Karpas-422 (cell line): ENCODE results near the gene CIT. TPM values are rescaled to one million over a fixed set of nuclear protein-coding genes. Genes with fewer than 3 reads are reported as not detected.

Experiments
- DNase-seq: peaks from one replicate; pipeline ENCODE4 v3.0.0-alpha.2; 2015
- H2AFZ ChIP-seq: fragments of 200-600 bp; sonication (generic); 2 replicates; pipeline ENCODE4 v1.6.1; 2014; ENCODE audit warnings: antibody characterized with exemption, low read length, mixed read lengths
- H3K27ac ChIP-seq: fragments of 200-600 bp; sonication (generic); 2 replicates; pipeline ENCODE4 v1.5.1; 2014; ENCODE audit warnings: mild to moderate bottlenecking, low read length, moderate library complexity
- H3K27me3 ChIP-seq: fragments of 200-600 bp; sonication (generic); 2 replicates; pipeline ENCODE4 v1.6.1; 2014; ENCODE audit warnings: low read length, mixed read lengths
- H3K36me3 ChIP-seq: fragments of 200-600 bp; sonication (generic); 2 replicates; pipeline ENCODE4 v1.6.1; 2014; ENCODE audit warnings: low read length, mixed read lengths; ENCODE audit not compliant: insufficient read depth
- H3K4me1 ChIP-seq: fragments of 200-600 bp; sonication (generic); 2 replicates; pipeline ENCODE4 v1.6.1; 2014; ENCODE audit warnings: mild to moderate bottlenecking, low read length, mixed read lengths
- H3K4me2 ChIP-seq: fragments of 200-600 bp; sonication (generic); 2 replicates; pipeline ENCODE4 v1.6.1; 2014; ENCODE audit warnings: low read length, low read depth, mild to moderate bottlenecking; ENCODE audit not compliant: poor library complexity, severe bottlenecking
- H3K4me3 ChIP-seq: fragments of 200-600 bp; sonication (generic); 2 replicates; pipeline ENCODE4 v1.5.1; 2014; ENCODE audit warnings: mild to moderate bottlenecking, antibody characterized with exemption, low read length, mixed read lengths
- H3K79me2 ChIP-seq: fragments of 200-600 bp; sonication (generic); 2 replicates; pipeline ENCODE4 v1.6.1; 2014; ENCODE audit warnings: mild to moderate bottlenecking, low read length, mixed read lengths
- H3K9ac ChIP-seq: fragments of 200-600 bp; sonication (generic); 2 replicates; pipeline ENCODE4 v1.6.0; 2014; ENCODE audit warnings: low read length
- H3K9me2 ChIP-seq: fragments of 200-600 bp; sonication (generic), shearing (Covaris generic); replicated peaks from 2 replicates; pipeline ENCODE4 v1.6.0; 2014; ENCODE audit warnings: mild to moderate bottlenecking, low read length, moderate library complexity; ENCODE audit not compliant: insufficient read depth
- H3K9me3 ChIP-seq: fragments of 300-700, 200-600 bp; sonication (generic); 2 replicates; pipeline ENCODE4 v1.6.1; 2014; ENCODE audit warnings: low read length, mixed read lengths
- H4K20me1 ChIP-seq: fragments of 200-600 bp; sonication (generic); 2 replicates; pipeline ENCODE4 v1.6.1; 2014; ENCODE audit warnings: mild to moderate bottlenecking, antibody characterized with exemption, low read length, low read depth; ENCODE audit not compliant: insufficient read depth
- total RNA-seq: library from RNA; depleted of rRNA; stranded (reverse); fragments of >200 nt; shearing (Covaris generic); gene quantifications from 2 replicates; pipeline ENCODE4 v1.2.3, GENCODE V29; 2014; ENCODE audit warnings: low replicate concordance

Gene CIT
- total RNA-seq, 1 experiment from 2014 or later: 16.5 TPM

DNA sequence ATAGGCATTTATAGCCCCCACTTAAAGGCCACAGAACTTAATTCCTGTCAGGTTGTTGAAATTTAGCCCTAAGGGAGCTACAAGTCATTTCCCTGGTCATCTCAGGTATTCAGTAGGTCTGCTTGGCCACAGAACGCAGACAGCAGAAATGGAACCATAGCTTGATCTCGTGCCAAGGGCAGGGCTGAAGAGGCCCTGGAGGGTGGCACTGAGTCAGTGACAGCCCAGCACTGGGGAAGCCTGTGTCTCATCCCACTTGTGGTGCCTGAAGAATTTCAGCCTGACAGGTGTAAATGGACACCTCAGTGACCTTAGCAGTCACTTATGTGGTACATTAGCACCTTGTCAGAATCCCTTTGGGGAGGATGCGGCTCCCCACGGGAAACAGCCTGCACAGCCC is 202.6 kb downstream of the CIT start:
- Histone ChIP-seq H3K79me2 (peaks cover 35% of the 10 kb centered on the region), H2AFZ (no peak overlapping the region), H3K9me3 (no peaks in the 10 kb centered on the region), H3K4me1 (peaks cover 26% of the 10 kb centered on the region), H4K20me1 (peaks cover 16% of the 10 kb centered on the region), H3K4me2 (no peak overlapping the region), H3K36me3 (peaks cover 74% of the 10 kb centered on the region), H3K9ac (no peak overlapping the region), H3K4me3 (no peak overlapping the region), H3K27ac (no peak overlapping the region), H3K9me2 (no peaks in the 10 kb centered on the region), H3K27me3 (no peaks in the 10 kb centered on the region)
- no peak for DNase-seq

DNA sequence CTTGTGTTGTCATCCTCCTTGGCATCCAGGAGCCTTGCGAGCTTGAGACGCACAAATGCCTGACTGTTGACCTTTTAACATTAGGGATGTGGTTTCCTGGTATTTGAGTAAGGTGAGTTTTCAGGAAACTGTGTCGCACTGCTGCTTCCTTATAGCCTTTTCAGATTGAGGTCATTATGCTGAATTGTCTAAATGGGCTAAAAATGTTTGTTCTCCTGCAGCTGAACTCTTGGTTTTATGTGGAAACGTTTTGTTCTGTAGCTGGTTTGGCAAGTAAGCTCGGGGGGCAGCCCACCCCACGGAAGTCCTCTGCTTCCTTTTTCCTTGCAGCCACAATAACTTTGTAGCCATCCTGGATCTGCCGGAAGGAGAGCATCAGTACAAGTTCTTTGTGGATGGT is 203.5 kb downstream of the CIT start:
- Histone ChIP-seq H3K36me3 (peaks cover 67% of the 10 kb centered on the region), H4K20me1 (peaks cover 16% of the 10 kb centered on the region), H3K9me2 (no peaks in the 10 kb centered on the region), H3K4me2 (no peak overlapping the region), H2AFZ (no peak overlapping the region), H3K4me1 (peaks cover 25% of the 10 kb centered on the region), H3K27me3 (no peaks in the 10 kb centered on the region), H3K27ac (no peak overlapping the region), H3K9ac (no peak overlapping the region), H3K9me3 (no peaks in the 10 kb centered on the region), H3K79me2 (peaks cover 44% of the 10 kb centered on the region), H3K4me3 (no peak overlapping the region)
- no peak for DNase-seq

DNA sequence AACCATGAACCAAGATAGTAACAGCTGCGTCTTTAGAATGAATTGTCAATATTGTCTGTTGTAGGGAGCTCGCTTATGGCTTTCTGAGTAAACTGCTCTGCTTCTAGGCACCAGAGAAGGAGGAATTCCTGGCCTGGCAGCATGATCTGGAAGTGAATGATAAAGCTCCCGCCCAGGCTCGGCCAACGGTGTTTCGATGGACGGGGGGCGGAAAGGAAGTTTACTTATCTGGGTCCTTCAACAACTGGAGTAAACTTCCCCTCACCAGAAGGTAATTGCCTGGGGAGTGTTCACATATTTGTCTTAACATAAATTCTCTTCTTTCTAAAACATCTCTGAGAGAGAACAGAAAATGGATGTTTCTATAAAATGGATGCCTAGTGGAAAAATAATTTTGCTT is 204.9 kb downstream of the CIT start:
- no peak overlapping the region for H2AFZ ChIP-seq
- no peaks in the 10 kb centered on the region for H3K9me3 ChIP-seq
- no peak for DNase-seq
- no peaks in the 10 kb centered on the region for H3K27me3 ChIP-seq
- H4K20me1 ChIP-seq: peaks cover 16% of the 10 kb centered on the region
- H3K9me2 ChIP-seq: no peaks in the 10 kb centered on the region
- peaks cover 22% of the 10 kb centered on the region for H3K4me1 ChIP-seq
- peaks cover 52% of the 10 kb centered on the region for H3K79me2 ChIP-seq
- peaks cover 57% of the 10 kb centered on the region for H3K36me3 ChIP-seq
- H3K9ac ChIP-seq: no peak overlapping the region
- H3K4me3 ChIP-seq: no peak overlapping the region
- H3K4me2 ChIP-seq: no peak overlapping the region
- H3K27ac ChIP-seq: no peak overlapping the region

DNA sequence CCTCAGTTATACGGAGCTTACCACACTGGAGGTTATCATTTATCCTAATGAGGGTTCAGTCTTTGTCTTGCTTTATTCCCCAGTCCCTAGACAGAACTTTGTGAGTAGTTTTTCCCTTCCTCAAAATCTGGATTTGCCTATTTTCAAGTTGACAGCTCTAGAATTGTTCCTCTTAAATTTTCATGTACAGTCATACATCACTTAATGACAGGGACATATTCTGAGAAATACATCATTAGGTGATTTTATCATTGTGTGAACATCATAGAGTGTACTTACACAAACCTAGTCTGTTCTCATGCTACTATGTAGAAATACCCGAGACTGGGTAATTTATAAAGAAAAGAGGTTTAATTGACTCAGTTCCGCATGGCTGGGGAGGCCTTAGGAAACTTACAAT is 206.1 kb downstream of the CIT start:
- no peaks in the 10 kb centered on the region for H3K9me3 ChIP-seq
- DNase-seq: no peak
- no peak overlapping the region for H3K4me3 ChIP-seq
- H3K9me2 ChIP-seq: no peaks in the 10 kb centered on the region
- peaks cover 16% of the 10 kb centered on the region for H4K20me1 ChIP-seq
- H3K4me2 ChIP-seq: peak overlapping the region; percentile 78
- no peaks in the 10 kb centered on the region for H3K27me3 ChIP-seq
- H3K9ac ChIP-seq: no peak overlapping the region
- no peak overlapping the region for H3K27ac ChIP-seq
- H3K36me3 ChIP-seq: peaks cover 49% of the 10 kb centered on the region
- peaks cover 33% of the 10 kb centered on the region for H3K4me1 ChIP-seq
- peaks cover 52% of the 10 kb centered on the region for H3K79me2 ChIP-seq
- H2AFZ ChIP-seq: no peak overlapping the region

DNA sequence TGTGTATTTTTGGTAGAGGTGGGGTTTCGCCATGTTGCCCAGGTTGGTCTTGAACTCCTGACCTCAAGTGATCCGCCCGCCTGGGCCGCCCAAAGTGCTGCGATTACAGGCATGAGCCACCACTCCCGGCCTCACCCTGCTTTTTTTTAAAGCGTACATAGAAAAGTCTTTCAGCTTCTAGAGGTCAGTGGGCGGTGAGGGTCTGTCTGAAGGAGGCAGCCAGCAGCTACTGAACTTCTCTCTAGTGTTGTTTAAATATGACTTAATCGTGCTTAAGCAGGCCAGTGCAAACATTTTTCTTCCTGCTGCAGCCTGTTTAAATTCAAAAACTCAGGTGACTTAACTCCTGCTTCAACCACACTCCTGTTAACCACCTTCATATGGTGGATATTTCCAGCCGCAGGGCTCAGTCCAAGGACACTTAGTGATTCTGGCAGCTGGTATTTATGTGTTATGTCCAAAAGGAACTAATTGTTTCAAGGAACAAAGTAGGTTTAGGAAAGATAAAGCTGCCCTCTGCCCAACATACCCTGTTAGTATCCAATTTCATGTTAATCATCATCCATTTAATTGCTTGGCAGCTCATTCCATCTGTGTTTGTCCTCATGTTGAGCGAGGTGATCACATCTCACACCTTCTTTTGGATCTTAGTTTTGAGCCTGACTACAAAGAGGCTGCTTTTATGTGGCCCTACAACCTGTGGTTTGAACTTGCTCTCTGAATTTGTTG is 207.2 kb downstream of the CIT start:
- Histone ChIP-seq H3K27ac (no peak overlapping the region), H3K79me2 (peaks cover 52% of the 10 kb centered on the region), H3K4me1 (peaks cover 43% of the 10 kb centered on the region), H3K9me3 (no peaks in the 10 kb centered on the region), H3K27me3 (no peaks in the 10 kb centered on the region), H3K9me2 (no peaks in the 10 kb centered on the region), H4K20me1 (peaks cover 16% of the 10 kb centered on the region), H3K36me3 (peaks cover 42% of the 10 kb centered on the region), H3K4me2 (peak overlapping the region; percentile 78), H2AFZ (no peak overlapping the region), H3K9ac (peak overlapping the region; percentile 2; the same call in 1 of the 2 replicates), H3K4me3 (peak overlapping the region; percentile 97; the same call in 1 of the 2 replicates)
- no peak for DNase-seq

DNA sequence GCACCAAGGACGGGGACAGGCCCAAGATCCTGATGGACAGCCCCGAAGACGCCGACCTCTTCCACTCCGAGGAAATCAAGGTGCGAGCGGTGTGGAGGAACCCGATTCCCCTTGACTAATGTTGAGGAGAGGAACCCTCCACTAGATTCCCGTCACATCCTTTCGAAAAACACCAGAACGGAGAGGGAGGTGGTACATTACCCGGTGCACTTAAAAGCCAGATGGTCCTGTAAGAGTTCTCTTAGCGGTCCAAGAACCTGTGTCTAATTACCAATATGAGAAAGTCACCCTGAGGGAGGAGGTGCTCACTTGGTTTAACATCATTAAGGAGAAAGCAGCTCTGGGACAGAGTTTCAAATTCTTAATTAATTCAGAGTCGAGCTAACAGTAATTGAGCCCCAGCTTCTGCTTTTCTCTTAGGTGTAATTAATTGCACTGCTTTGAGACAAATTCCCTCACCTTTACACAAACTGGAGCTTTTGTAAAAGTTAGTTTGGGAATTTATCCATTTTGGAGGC is 208.7 kb downstream of the CIT start:
- Histone ChIP-seq H3K4me1 (peaks cover 43% of the 10 kb centered on the region), H2AFZ (peak overlapping the region; percentile 11; the same call in 1 of the 2 replicates), H3K9me3 (no peaks in the 10 kb centered on the region), H3K36me3 (peaks cover 35% of the 10 kb centered on the region), H3K4me2 (peak overlapping the region; percentile 78), H3K79me2 (peaks cover 51% of the 10 kb centered on the region), H3K4me3 (peak overlapping the region; percentile 97), H3K9ac (peak overlapping the region; percentile 99), H3K27me3 (no peaks in the 10 kb centered on the region), H3K27ac (peak overlapping the region; percentile 87), H3K9me2 (no peaks in the 10 kb centered on the region), H4K20me1 (peaks cover 16% of the 10 kb centered on the region)
- DNase-seq: no peak

DNA sequence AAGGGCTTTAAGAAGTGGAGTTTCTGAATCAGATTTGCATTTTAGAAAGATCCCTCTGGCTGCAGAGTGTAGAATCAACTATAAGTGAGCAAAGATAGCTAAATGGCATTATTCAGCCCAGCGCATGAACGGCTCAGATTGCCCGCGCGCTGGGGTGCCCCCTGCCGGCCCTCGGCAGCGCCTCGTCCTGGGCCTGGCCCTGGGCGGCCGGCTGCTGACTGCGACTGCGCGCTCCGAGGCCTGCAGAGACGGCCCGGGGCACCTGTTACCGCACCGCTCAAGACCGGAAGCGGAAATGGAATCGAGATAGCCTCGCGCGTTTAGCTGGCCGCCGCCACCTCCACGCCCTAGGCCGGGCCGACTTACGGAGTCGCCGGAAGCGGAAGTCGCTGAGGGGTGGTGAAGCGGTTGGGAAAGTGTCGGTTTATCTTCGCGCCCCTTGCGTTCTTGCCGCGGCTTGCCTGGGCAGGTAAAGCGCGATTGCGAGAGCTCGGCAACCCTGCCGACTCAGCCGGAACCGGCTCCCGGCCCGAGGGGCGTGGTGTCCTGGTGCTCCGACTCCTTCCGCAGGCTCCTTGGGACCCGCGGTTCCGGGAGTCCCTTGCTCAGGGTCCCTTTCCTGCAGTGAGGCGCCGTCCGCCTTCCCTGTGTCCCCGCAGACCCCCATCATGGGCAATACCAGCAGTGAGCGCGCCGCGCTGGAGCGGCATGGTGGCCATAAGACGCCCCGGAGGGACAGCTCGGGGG is 209.4 kb downstream of the CIT start, which contains the start of gene PRKAB1:
Gene PRKAB1, plus strand, starts transcription at position 557 of the 747 bp plus-strand sequence. Its CDS starts 112 bp downstream, at position 669.
- H3K4me1 ChIP-seq: peaks cover 43% of the 10 kb centered on the region
- peaks cover 46% of the 10 kb centered on the region for H3K79me2 ChIP-seq
- H4K20me1 ChIP-seq: peaks cover 16% of the 10 kb centered on the region
- peak within 1 kb of the TSS; percentile 99 for H3K9ac ChIP-seq
- H3K36me3 ChIP-seq: peaks cover 29% of the 10 kb centered on the region
- DNase-seq: peak; percentile 99
- H3K27me3 ChIP-seq: no peaks in the 10 kb centered on the region
- peak within 1 kb of the TSS; percentile 84 for H3K4me2 ChIP-seq
- peak within 1 kb of the TSS; percentile 97 for H3K4me3 ChIP-seq
- H3K9me2 ChIP-seq: no peaks in the 10 kb centered on the region
- no peaks in the 10 kb centered on the region for H3K9me3 ChIP-seq
- H2AFZ ChIP-seq: peak within 1 kb of the TSS; percentile 64; the same call in 1 of the 2 replicates
- peak within 1 kb of the TSS; percentile 97 for H3K27ac ChIP-seq
